NCI-H510A (cell line): ENCODE measurements around the gene LHX6.

Experiments
- DNase-seq: peaks from one replicate; lab custom pipeline; 2025; lab: John Stamatoyannopoulos, UW

Gene LHX6

DNA sequence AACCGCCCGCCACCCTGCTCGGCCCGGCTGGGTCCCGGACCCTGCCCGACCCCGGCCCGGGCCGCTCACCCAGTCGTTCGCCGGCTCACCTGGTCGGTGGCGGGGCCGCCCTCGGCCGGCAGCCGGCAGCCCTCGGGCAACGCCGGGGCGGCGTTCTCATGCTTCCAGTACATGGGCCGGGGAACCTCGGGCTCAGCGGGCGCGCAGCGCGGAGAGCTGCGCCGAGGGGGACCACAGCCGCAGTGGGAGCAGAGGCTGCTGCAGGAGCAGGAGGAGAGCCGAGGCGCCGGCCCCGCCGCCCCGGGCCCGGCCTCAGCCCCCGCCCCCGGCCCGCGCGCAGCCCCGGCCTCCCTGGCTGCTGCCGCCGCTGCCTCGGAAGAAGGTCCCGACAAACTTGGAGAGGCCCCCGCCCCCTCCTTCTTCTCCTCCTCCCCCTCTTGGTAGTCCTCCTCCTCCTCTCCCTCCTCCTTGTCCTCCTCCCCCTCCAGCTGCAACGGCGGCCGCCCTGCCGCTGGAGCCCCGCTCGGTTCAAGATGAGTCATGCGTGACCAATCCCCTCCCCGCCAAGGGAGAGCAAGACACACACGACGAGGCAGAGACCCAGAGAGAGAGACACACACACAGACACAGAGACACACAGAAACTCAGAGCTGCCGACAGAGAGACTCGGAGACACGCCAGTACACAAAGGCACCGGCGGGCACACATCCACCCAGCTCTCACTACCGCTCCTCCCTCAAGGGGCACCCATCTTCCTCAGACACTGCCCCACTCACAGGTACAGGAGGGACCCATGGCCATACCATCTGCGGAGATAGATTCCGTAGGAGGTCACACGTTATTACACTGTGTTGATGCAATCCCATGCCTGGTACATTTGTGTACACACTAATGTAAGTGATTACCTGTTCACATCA is at the start of gene LHX6:
Gene LHX6, minus strand, starts transcription at position 390 of the 917 bp plus-strand sequence. Its CDS starts 217 bp downstream, at position 173.
- DNase-seq = no peak

GRCh38 chr9:122277285-122277897 is 48.6 kb upstream of the LHX6 start:
- no peak for DNase-seq

DNA sequence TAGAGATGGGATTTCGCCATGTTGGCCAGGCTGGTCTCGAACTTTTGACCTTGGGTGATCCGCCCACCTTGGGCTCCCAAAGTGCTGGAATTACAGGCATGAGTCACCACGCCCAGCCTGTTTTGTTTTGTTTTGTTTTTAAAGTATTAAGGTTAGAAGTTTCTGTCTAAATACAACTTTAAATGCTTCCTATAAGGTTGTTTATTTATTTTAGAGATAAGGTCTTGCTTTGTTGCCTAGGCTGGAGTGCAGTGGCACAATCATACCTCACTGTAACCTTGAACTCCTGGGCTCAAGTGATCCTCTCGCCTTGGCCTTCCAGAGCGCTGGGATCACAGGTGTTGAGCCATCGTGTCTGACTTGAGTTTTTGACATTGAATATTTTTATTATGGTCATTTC is 47.3 kb upstream of the LHX6 start:
- DNase-seq = no peak

GRCh38 chr9:122274055-122274454 is 45.3 kb upstream of the LHX6 start:
- DNase-seq = no peak

GRCh38 chr9:122268041-122268814 is 39.5 kb upstream of the LHX6 start:
- no peak for DNase-seq

GRCh38 chr9:122265149-122265915 is 36.6 kb upstream of the LHX6 start:
- no peak for DNase-seq

DNA sequence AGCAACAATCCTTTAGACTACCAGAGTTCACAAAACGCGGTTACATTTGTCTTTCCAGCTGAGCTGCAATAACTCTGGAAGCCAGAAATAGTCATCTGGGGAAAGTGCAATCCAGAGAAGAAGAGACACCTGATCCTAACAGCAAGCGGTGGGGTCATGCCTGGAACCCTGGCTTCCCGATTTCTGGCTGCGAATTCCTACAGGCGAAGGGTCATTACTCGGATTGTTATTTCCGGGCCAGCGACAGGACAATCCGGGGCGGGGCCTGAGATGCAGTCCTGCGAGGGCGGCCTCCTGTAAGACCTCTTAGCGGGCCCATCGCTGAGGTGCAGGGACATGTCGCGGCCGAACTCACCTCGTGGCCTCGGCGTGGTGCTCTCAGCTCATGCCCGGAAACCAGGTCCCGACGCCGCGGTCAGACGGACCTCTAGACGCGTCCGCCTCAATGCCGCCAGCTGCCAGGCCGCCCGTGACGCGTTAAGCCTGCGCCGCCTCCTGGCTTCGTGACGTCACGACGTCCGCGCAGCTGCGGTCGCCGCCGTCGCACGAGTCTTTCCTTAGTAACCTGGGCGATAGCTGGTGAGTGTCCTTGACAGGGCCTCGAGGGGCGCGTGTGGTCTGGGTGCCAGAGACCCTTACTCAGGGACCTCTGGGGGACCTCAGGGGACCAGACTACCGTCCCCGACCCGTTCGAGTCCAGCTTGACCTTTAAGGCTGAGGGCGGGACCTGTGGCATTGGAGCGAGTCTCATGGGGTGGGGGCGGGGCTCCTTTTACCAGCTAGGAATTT is 35.8 kb upstream of the LHX6 start, which contains the start of the genes MRRF and RBM18:
Gene MRRF, plus strand, starts transcription at position 523 of the 789 bp plus-strand sequence. CDS start 6,010 bp downstream, outside the sequence.
Gene RBM18, minus strand, starts transcription at position 481 of the 789 bp plus-strand sequence. CDS start 3,348 bp downstream, outside the sequence.
- peak; percentile 80 for DNase-seq

DNA sequence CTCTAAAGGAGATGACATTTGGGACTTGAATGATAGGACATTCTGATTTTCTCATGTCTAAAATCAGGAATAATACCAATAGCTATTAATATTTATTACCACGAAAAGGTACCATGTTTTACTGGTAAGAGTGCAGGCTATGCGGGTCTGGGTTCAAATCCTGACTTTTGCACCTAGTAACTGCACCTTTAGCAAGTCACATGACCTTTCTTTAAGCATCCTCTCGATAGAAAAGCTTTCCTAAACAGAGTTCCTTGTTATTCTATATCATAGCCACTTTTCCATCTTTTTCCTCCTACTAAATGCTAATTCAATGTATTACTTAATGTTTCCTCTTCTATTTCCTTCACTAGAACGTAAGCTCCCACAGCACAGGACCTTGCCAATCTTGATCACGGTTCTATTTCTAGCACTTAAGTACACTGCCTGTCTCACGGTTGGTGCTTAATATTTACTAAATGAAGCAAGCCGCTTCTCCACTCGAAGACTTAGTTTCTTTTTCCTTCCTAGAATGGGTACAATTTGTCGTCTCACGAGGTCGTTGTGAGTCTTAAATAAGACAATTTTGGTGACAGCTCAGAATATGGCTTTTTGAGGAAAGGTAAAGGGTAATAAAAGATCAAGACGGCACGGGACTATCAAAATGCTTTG is 35.1 kb upstream of the LHX6 start:
- no peak for DNase-seq

- no peak for DNase-seq
These were observed 33.3 kb upstream of the LHX6 start for GRCh38 chr9:122262073-122262472.

DNA sequence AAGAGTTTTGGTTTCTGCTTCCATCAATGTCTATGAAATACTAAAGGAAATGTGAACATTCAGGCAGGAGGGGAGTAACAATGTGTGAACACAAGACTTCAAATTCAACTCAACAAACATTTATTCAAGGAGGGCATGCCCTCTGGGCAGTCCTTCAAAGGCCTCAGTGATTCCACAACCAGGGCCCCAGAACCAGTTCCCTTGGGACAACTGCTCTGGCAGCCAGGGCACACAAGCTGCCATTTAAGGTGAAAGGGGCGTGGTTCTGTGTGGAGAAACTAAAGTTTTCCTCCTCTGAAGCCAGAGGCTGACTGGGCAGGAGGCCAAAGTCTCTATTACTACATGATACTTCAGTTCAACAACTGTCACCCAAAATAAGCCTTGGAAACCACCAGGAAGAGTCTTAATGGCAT is 32.7 kb upstream of the LHX6 start:
- no peak for DNase-seq

DNA sequence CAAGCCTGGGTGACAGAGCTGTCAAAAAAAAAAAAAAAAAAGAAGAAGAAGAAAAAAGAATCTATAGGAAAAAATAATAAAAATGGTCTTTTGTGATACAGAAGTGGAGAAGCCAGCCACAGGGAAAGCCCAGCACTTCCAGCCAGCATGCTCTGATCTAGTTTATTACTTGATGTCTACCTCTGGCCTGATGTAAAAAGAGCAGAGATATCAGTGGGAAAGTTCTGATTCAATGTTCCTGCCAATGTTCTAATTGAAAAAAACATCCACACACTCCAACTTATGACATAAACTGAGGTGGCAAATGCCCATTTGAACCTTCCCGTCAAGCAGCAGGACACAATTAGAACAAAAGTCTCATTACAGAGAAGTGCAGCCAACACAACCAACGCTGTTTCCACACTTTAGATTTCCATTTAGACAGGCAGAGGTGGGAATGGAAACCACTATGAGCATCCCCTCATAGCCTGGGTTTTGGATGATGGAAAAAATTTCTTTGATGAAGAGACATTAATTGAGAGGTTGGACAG is 30.2 kb upstream of the LHX6 start:
- no peak for DNase-seq

DNA sequence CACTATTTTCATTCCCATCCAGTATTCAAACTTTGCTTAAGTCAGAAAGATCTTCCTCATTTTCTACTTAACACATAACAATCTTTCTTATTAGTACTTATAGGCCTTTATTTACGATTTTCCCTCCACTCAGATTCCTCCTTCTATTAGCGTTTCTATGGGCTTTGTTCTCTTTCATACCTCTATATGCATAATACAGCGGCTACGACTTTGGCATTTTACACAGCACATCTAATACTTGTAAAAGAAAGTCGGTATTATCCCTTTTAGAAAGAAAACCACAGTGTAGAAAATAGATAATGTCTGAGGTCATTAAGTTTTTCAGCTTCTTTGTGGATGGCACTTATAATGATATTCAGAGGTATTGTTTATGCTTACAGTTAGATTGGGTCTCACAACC is 27.4 kb upstream of the LHX6 start:
- no peak for DNase-seq

GRCh38 chr9:122254761-122255160 is 26.0 kb upstream of the LHX6 start:
- no peak for DNase-seq

- no peak for DNase-seq
These were observed 24.0 kb upstream of the LHX6 start for GRCh38 chr9:122252796-122253195.

- DNase-seq = no peak
These were observed 22.6 kb upstream of the LHX6 start for GRCh38 chr9:122251351-122251750.

GRCh38 chr9:122248448-122248865 is 19.7 kb upstream of the LHX6 start:
- DNase-seq = no peak

DNA sequence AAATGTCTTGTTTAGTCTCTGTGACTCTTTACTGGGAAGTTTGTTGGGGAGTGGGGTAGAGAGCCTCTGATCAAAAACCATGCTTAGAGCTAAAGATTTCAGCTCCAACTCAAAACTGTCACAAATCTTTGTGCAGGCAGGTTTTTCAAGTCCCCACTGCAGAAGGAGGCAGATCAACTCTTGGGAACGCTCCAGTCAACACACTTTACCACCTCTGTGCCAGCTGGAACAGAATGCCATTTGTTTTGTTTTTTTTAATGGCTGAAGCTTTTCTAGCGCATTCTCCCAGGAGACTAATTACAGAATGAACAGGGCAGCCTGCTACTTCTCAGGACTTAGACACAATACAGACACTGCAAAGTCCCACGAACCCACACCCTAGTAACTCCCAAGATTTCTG is 17.9 kb upstream of the LHX6 start:
- DNase-seq = no peak

- no peak for DNase-seq
These were observed 15.6 kb upstream of the LHX6 start for GRCh38 chr9:122244349-122244748.

DNA sequence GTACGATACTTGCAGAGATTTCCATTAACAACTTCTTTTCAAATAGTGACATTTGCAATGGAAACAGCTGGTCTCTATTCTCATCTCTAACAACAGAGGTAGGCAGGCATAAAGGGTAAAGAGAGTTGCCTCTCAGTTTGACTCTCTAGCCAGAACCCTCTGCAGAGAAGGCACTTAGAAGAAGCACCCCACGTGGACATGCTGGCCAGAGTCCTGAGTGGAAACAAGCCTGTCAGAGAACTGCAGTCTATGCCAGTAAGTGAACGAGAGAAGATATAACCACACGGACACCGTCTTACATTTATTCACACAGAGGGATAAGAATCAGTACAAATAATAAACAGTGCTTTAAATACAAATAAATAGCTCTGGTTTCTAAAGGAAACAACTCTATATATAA is 11.0 kb upstream of the LHX6 start:
- DNase-seq = no peak

DNA sequence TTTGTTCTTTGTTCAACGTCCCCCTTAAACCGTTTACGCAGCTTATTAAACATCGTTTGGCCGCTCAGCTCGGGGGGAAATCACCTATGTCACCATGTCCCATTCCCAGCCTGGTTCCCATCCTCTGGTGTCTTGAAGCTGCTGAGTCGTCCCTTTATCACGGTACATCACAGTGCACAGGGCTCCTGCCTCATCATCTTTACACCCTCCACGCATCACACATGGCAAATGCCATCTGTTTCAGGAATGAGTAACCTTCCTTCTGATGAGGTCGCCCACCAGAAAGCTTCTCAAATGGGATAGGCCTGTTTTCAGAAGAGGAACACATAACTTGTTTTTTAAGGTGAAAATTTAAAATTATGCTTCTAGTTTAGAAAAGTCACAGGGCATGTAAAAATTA is 7.9 kb upstream of the LHX6 start:
- no peak for DNase-seq
